Natural killer cell (primary cell): ENCODE data around the gene KIF19. TPM values are rescaled to one million over a fixed set of nuclear protein-coding genes. Genes with fewer than 3 reads are reported as not detected.

ENCODE experiments used
- ATAC-seq, 3 donors: fragments of 150-1000 bp in 2 of 3; fragments of 200-7000 bp in 1 of 3; cut with Tn5 transposase; 1 replicate in 1 of 3; 2 replicates in 2 of 3; pipeline ENCODE4 v1.10.0; 2021; ENCODE audit warnings: mild to moderate bottlenecking in 2 of 3, moderate library complexity in 2 of 3
- DNase-seq, 2 donors: peaks; one replicate each; pipeline versions ENCODE4 v3.0.0 to v3.0.0-alpha.2; 2013 to 2021; ENCODE audit warnings: mixed read lengths in 1 of 2
- H3K27ac ChIP-seq: one replicate; pipeline ENCODE4 v1.5.1; 2013; ENCODE audit warnings: mild to moderate bottlenecking, low read length
- H3K27me3 ChIP-seq: one replicate; pipeline ENCODE4 v1.6.1; 2013; ENCODE audit warnings: low read length; ENCODE audit not compliant: control insufficient read depth, insufficient read depth
- H3K36me3 ChIP-seq: one replicate; pipeline ENCODE4 v1.6.1; 2013; ENCODE audit warnings: low read length; ENCODE audit not compliant: control insufficient read depth, insufficient read depth
- H3K4me1 ChIP-seq: one replicate; pipeline ENCODE4 v1.6.1; 2013; ENCODE audit warnings: low read length; ENCODE audit not compliant: control insufficient read depth, insufficient read depth
- H3K4me3 ChIP-seq: one replicate; pipeline ENCODE4 v1.5.1; 2013; ENCODE audit warnings: low read length
- H3K9me3 ChIP-seq: one replicate; pipeline ENCODE4 v1.6.1; 2013; ENCODE audit warnings: low read length; ENCODE audit not compliant: control insufficient read depth, insufficient read depth
- H3K27ac Mint-ChIP-seq, 2 donors: one replicate each; pipeline ENCODE4 v1.8.0; 2022; ENCODE audit warnings: mild to moderate bottlenecking in 2 of 2, mixed read lengths in 2 of 2, moderate library complexity in 1 of 2
- H3K27me3 Mint-ChIP-seq, 2 donors: one replicate each; pipeline ENCODE4 v1.8.0; 2022; ENCODE audit warnings: low read depth in 2 of 2, mixed read lengths in 2 of 2
- H3K36me3 Mint-ChIP-seq: one replicate; pipeline ENCODE4 v1.8.0; 2022; ENCODE audit warnings: mixed read lengths
- H3K4me1 Mint-ChIP-seq, 2 donors: one replicate each; pipeline ENCODE4 v1.8.0; 2022; ENCODE audit warnings: mixed read lengths in 2 of 2
- H3K4me3 Mint-ChIP-seq: one replicate; pipeline ENCODE4 v1.8.0; 2022; ENCODE audit warnings: mild to moderate bottlenecking, moderate library complexity, mixed read lengths
- H3K9me3 Mint-ChIP-seq, 2 donors: one replicate each; pipeline ENCODE4 v1.8.0; 2022; ENCODE audit warnings: mixed read lengths in 2 of 2
- WGBS: methylation state at CpG from one replicate; pipeline ENCODE4 v1.1.7; 2013; ENCODE audit warnings: missing lambda C conversion rate; ENCODE audit not compliant: insufficient coverage; 5-methylcytosine and 5-hydroxymethylcytosine counted together
- intact Hi-C: fragments of 100-400 bp; cut with micrococcal nuclease; formaldehyde crosslinking; loops from one replicate; pipeline ENCODE4 v1.14.2; 2022
- total RNA-seq, 4 donors: library from RNA; stranded (reverse); fragments of 120-200 nt in 1 of 4; gene quantifications; one replicate each; pipeline versions ENCODE4 v1.2.3 to v1.2.4, GENCODE V29; 2013 to 2022
- TF ChIP-seq, protein P1 (sequence below): fragments of 200-600 bp; IDR thresholded peaks from one replicate; pipeline ENCODE4 v1.8.0; 2022; ENCODE audit warnings: antibody characterized with exemption

KIF19 gene
- total RNA-seq, 3 donors from 2014 or later (not counting 1 experiment from before 2014, with no cell fraction given): 1.7 to 7.1 (median 6.1) TPM

DNA sequence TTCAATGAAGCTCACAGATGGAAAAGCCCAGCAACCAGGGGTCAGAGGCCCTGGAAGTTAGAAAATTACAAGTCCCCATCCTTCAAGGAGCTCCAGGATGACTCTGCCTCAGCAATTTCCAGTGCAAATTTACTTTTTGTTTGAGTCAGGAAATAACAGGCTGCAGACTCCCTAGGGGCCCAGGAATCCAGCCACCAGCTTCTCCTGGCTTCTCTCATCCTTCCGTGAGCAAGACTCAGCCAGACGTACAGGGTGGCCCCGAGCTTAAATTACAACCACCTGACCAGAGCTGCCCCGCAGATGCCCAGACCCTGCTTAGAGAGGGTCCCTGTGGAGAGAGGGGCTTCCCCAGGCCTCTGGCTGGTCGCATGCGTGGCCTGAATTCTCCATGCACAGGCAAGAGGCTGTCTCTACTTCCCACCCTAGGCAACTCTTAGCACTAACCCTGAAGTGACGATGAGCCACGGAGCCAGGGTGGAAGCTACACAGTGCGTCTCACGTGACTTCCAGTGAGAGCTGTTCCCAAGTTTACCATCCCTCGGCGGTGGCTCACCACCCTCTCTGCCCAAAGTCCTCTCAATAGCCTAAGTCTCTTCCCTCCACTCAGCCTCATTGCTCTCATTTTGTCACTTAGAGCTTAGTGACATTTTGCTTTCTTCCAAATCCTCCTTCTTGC lies 68.4 kb downstream of the KIF19 start:
- 95% methylated on average over 12 of the region's 12 CpGs for whole genome bisulfite sequencing
- intact Hi-C loops: no loop called here
- Mint-ChIP-seq H3K36me3 (no peaks in the 10 kb centered on the region), H3K9me3 (no peaks in the 10 kb centered on the region), H3K27me3 (peaks cover 0 to 6% of the 10 kb centered on the region in 2 donors), H3K27ac (no peak overlapping the region), H3K4me1 (peaks cover 6 to 10% of the 10 kb centered on the region in 2 donors), H3K4me3 (no peak overlapping the region)
- H3K4me3 ChIP-seq: no peak overlapping the region
- DNase-seq (no peak), ATAC-seq (no peak)
- H3K36me3 ChIP-seq: no peaks in the 10 kb centered on the region
- H3K4me1 ChIP-seq: peaks cover 3% of the 10 kb centered on the region
- TF ChIP-seq, protein P1, sequence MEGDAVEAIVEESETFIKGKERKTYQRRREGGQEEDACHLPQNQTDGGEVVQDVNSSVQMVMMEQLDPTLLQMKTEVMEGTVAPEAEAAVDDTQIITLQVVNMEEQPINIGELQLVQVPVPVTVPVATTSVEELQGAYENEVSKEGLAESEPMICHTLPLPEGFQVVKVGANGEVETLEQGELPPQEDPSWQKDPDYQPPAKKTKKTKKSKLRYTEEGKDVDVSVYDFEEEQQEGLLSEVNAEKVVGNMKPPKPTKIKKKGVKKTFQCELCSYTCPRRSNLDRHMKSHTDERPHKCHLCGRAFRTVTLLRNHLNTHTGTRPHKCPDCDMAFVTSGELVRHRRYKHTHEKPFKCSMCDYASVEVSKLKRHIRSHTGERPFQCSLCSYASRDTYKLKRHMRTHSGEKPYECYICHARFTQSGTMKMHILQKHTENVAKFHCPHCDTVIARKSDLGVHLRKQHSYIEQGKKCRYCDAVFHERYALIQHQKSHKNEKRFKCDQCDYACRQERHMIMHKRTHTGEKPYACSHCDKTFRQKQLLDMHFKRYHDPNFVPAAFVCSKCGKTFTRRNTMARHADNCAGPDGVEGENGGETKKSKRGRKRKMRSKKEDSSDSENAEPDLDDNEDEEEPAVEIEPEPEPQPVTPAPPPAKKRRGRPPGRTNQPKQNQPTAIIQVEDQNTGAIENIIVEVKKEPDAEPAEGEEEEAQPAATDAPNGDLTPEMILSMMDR: no peak
- H3K9me3 ChIP-seq: no peaks in the 10 kb centered on the region
- H3K27ac ChIP-seq: no peak overlapping the region
- no peaks in the 10 kb centered on the region for H3K27me3 ChIP-seq

DNA sequence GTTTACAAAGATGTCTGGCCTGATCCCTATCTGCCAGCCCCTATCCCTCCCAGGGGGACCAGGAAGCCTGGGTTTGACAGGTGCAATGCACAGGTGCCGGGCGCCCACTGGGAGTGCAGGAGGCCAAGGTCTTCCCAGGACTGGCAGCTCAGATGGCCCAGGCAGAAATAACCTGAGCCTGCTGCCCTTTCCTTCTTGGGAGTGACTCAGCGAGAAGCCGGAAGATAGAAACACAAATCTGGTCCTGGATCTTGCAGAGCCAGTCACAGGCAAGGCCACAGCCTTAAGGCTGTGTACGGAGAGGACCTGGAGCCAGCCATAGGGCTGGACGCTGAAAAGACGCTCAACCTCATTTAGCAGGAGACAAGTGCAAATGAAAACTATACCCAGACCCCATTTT lies 69.0 kb downstream of the KIF19 start:
- DNase-seq: no peak
- no peaks in the 10 kb centered on the region for H3K36me3 Mint-ChIP-seq
- peaks cover 0 to 5% of the 10 kb centered on the region in 2 donors for H3K27me3 Mint-ChIP-seq
- no peak overlapping the region for H3K27ac ChIP-seq
- H3K36me3 ChIP-seq: no peaks in the 10 kb centered on the region
- no peak for ATAC-seq
- peaks cover 3% of the 10 kb centered on the region for H3K4me1 ChIP-seq
- H3K9me3 Mint-ChIP-seq: no peaks in the 10 kb centered on the region
- no peaks in the 10 kb centered on the region for H3K27me3 ChIP-seq
- H3K4me1 Mint-ChIP-seq: peaks cover 6 to 10% of the 10 kb centered on the region in 2 donors
- no peak overlapping the region for H3K4me3 ChIP-seq
- H3K4me3 Mint-ChIP-seq: no peak overlapping the region
- no peak overlapping the region for H3K27ac Mint-ChIP-seq
- intact Hi-C loops: no loop called here
- H3K9me3 ChIP-seq: no peaks in the 10 kb centered on the region
- TF ChIP-seq, protein P1: no peak
- WGBS: 93% methylated on average over 7 of the region's 7 CpGs

DNA sequence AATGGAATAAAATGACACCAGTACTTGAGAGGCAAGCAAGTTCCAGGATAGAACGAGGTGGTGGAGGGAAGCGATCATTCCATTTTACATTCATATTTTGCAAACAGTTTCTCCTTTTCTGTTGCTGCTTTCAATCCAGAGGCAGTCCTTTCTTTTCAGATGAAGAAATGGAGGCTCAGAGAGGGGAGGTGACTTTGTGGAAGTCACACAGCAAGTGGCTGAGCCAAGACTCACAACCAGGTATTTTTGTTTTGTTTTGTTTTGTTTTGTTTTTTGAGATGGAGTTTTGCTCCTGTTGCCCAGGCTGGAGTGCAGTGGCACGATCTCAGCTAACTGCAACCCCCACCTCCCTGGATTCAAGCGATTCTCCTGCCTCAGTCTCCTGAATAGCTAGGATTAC lies 70.5 kb downstream of the KIF19 start:
- H3K27me3 Mint-ChIP-seq: no peaks in the 10 kb centered on the region
- intact Hi-C loops: no loop called here
- no peaks in the 10 kb centered on the region for H3K27me3 ChIP-seq
- no peak overlapping the region for H3K4me3 ChIP-seq
- no peak for DNase-seq
- TF ChIP-seq, protein P1: no peak
- peaks cover 3% of the 10 kb centered on the region for H3K4me1 ChIP-seq
- no peak overlapping the region for H3K27ac ChIP-seq
- H3K27ac Mint-ChIP-seq: no peak overlapping the region
- no peaks in the 10 kb centered on the region for H3K9me3 Mint-ChIP-seq
- peaks cover 2 to 7% of the 10 kb centered on the region in 2 donors for H3K4me1 Mint-ChIP-seq
- no peak overlapping the region for H3K4me3 Mint-ChIP-seq
- 92% methylated on average over 2 of the region's 4 CpGs for WGBS
- ATAC-seq: no peak
- H3K36me3 ChIP-seq: no peaks in the 10 kb centered on the region
- H3K9me3 ChIP-seq: no peaks in the 10 kb centered on the region
- no peaks in the 10 kb centered on the region for H3K36me3 Mint-ChIP-seq

DNA sequence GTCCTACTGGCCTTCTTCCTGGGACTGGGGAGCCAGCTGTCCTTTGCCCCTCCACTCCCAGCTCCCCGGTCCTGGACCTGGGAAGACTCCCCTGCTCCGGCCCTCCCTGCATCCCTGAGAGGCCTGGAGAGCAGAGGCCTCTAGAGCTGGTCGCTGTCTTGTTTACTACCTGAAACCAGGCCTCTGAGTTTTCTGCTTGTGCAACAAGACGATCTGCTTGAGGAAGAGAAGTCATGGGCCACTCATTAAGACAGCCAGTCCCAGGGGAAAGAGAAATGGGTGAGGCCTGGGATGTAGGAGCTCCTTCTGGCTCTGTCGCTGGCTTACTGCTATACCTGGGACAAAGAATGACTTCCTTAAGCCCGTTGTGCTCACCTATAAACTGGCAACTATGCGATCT lies 76.0 kb downstream of the KIF19 start:
- H3K4me3 Mint-ChIP-seq: no peak overlapping the region
- WGBS: 84% methylated on average over 7 of the region's 7 CpGs
- H3K27ac Mint-ChIP-seq: no peak overlapping the region
- no peaks in the 10 kb centered on the region for H3K27me3 ChIP-seq
- intact Hi-C loops: no loop called here
- H3K9me3 ChIP-seq: no peaks in the 10 kb centered on the region
- no peak overlapping the region for H3K27ac ChIP-seq
- ATAC-seq (no peak), DNase-seq (no peak)
- no peak overlapping the region for H3K4me3 ChIP-seq
- no peaks in the 10 kb centered on the region for H3K36me3 ChIP-seq
- H3K4me1 ChIP-seq: peaks cover 4% of the 10 kb centered on the region
- TF ChIP-seq, protein P1: no peak
- no peaks in the 10 kb centered on the region for H3K36me3 Mint-ChIP-seq
- peaks cover 5 to 7% of the 10 kb centered on the region in 2 donors for H3K4me1 Mint-ChIP-seq
- H3K9me3 Mint-ChIP-seq: no peaks in the 10 kb centered on the region
- peaks cover 0 to 3% of the 10 kb centered on the region in 2 donors for H3K27me3 Mint-ChIP-seq
